ENCODE data around the gene UBE3A.

- TF ChIP-seq, protein P1, sequence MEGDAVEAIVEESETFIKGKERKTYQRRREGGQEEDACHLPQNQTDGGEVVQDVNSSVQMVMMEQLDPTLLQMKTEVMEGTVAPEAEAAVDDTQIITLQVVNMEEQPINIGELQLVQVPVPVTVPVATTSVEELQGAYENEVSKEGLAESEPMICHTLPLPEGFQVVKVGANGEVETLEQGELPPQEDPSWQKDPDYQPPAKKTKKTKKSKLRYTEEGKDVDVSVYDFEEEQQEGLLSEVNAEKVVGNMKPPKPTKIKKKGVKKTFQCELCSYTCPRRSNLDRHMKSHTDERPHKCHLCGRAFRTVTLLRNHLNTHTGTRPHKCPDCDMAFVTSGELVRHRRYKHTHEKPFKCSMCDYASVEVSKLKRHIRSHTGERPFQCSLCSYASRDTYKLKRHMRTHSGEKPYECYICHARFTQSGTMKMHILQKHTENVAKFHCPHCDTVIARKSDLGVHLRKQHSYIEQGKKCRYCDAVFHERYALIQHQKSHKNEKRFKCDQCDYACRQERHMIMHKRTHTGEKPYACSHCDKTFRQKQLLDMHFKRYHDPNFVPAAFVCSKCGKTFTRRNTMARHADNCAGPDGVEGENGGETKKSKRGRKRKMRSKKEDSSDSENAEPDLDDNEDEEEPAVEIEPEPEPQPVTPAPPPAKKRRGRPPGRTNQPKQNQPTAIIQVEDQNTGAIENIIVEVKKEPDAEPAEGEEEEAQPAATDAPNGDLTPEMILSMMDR (IDR thresholded peaks at IDR 0.05): no peak
- TF ChIP-seq POLR2A (IDR thresholded peaks at IDR 0.05) (no peak), POLR2AphosphoS5 (IDR thresholded peaks at IDR 0.05) (no peak)
Observed at GRCh38 chr15:25439369-25439836, 579 bp upstream of the UBE3A start.
